K562 (cell line): Measurements from ENCODE around the gene GIT2. TPM values are rescaled to one million over a fixed set of nuclear protein-coding genes. Genes with fewer than 3 reads are reported as not detected.
A peak's percentile ranks its signal among the peaks of the same experiment; 100 is the strongest.

Experiments
- ATAC-seq: fragments of 200-7000 bp; cut with Tn5 transposase; 3 replicates; pipeline ENCODE4 v1.9.1; 2020; ENCODE audit warnings: moderate library complexity
- BruUV-seq: library from RNA; stranded (reverse); fragments of 400-500 nt; replicated peaks from 2 replicates; lab custom pipeline; 2021; lab: Mats Ljungman, UMichigan
- CTCF ChIA-PET: fragments of 300-600 bp; formaldehyde crosslinking; extraction: SDS; loops from one replicate; lab custom pipeline; 2021; ENCODE audit warnings: low intra/inter-chr PET ratio; lab: Yijun Ruan, JAX
- POLR2A ChIA-PET: fragments of 300-600, 350-650 bp; sonication (Branson Sonifier 250); formaldehyde crosslinking; extraction: SDS; loops from one replicate; lab custom pipeline; 2021; ENCODE audit warnings: antibody characterized with exemption, inconsistent platforms; lab: Yijun Ruan, JAX
- DNase-seq, 4 experiments: peaks; one replicate each; pipeline versions ENCODE4 v3.0.0 to v3.0.0-alpha.2; 2011 to 2018; ENCODE audit warnings: low spot score in 3 of 4, mixed read lengths in 3 of 4; ENCODE audit errors: extremely low read depth in 1 of 4
- FAIRE-seq: peaks from 2 replicates; lab custom pipeline; 2011; peaks lifted over from hg19 to GRCh38; lab: Jason Lieb, UNC
- H2AFZ ChIP-seq: 2 replicates; pipeline ENCODE4 v1.6.0; 2011; ENCODE audit warnings: low read depth, low read length, control low read depth, inconsistent platforms
- H3K27ac ChIP-seq: fragments of 200-600 bp; 3 replicates; pipeline ENCODE4 v1.8.0; 2011; ENCODE audit warnings: low read depth, mild to moderate bottlenecking, control low read depth, inconsistent platforms, low read length, moderate library complexity, mixed read lengths; ENCODE audit errors: extremely low read depth
- H3K27me3 ChIP-seq, 2 experiments: fragments of 300-600 bp in 1 of 2; 2 replicates in 1 of 2; 3 replicates in 1 of 2; pipeline versions ENCODE4 v1.6.0 to v1.8.0; 2011; ENCODE audit warnings: inconsistent platforms in 2 of 2, low read length in 2 of 2, mild to moderate bottlenecking in 1 of 2, mixed read lengths in 1 of 2, moderate library complexity in 1 of 2; ENCODE audit not compliant: control insufficient read depth in 2 of 2, insufficient read depth in 2 of 2
- H3K36me3 ChIP-seq: fragments of 300-600 bp; 3 replicates; pipeline ENCODE4 v1.8.0; 2011; ENCODE audit warnings: mild to moderate bottlenecking, low read length, inconsistent platforms; ENCODE audit not compliant: control insufficient read depth, insufficient read depth
- H3K4me1 ChIP-seq, 2 experiments: fragments of 200-600 bp in 1 of 2; replicated peaks in 1 of 2; 2 replicates in 1 of 2; 3 replicates in 1 of 2; pipeline versions ENCODE4 v1.5.1 to v1.8.0; 2011; ENCODE audit warnings: inconsistent platforms in 2 of 2, low read length in 2 of 2, mild to moderate bottlenecking in 1 of 2, mixed read lengths in 1 of 2, moderate library complexity in 1 of 2; ENCODE audit not compliant: control insufficient read depth in 2 of 2, insufficient read depth in 2 of 2
- H3K4me2 ChIP-seq: 2 replicates; pipeline ENCODE4 v1.6.1; 2011; ENCODE audit warnings: low read length, control low read depth, inconsistent platforms, mixed read lengths; ENCODE audit not compliant: insufficient read depth
- H3K4me3 ChIP-seq: fragments of 200-600 bp; sonication (generic), shearing (Covaris generic); 2 replicates; pipeline ENCODE4 v1.5.1; 2016; ENCODE audit warnings: control low read depth, inconsistent platforms
- H3K79me2 ChIP-seq: fragments of 200-600 bp; 3 replicates; pipeline ENCODE4 v1.8.0; 2011; ENCODE audit warnings: low read length, inconsistent platforms; ENCODE audit not compliant: control insufficient read depth, insufficient read depth
- H3K9ac ChIP-seq, 2 experiments: 2 replicates each; pipeline versions ENCODE4 v1.6.0 to v1.6.1; 2011; ENCODE audit warnings: low read depth in 2 of 2, low read length in 2 of 2, control low read depth in 1 of 2, inconsistent platforms in 1 of 2, mild to moderate bottlenecking in 1 of 2, mixed read lengths in 1 of 2; ENCODE audit not compliant: insufficient read depth in 1 of 2
- H3K9me1 ChIP-seq: one replicate; pipeline ENCODE4 v1.6.0; 2011; ENCODE audit warnings: inconsistent platforms, mild to moderate bottlenecking, low read length, moderate library complexity; ENCODE audit not compliant: control insufficient read depth, insufficient read depth
- H3K9me3 ChIP-seq: replicated peaks from 2 replicates; pipeline ENCODE4 v1.5.1; 2011; ENCODE audit warnings: low read depth, low read length, inconsistent platforms; ENCODE audit not compliant: control insufficient read depth, insufficient read depth
- H4K20me1 ChIP-seq: replicated peaks from 2 replicates; pipeline ENCODE4 v1.6.1; 2011; ENCODE audit warnings: low read length, inconsistent platforms, mixed read lengths; ENCODE audit not compliant: control insufficient read depth, insufficient read depth
- ELF4 ChIP-seq: fragments of 450-650 bp; formaldehyde crosslinking; IDR thresholded peaks from 2 replicates; pipeline ENCODE4 v1.4.0; 2022; ENCODE audit warnings: missing genetic modification characterization
- RFX1 ChIP-seq: fragments of 450-650 bp; IDR thresholded peaks from 2 replicates; pipeline ENCODE4 v1.6.1; 2016; ENCODE audit warnings: mild to moderate bottlenecking, moderate library complexity
- SNRNP70 ChIP-seq: fragments of 200-400 bp; formaldehyde crosslinking; optimal IDR thresholded peaks from 2 replicates; pipeline ENCODE3; 2017; ENCODE audit warnings: low read depth, low read length
- ZNF280A ChIP-seq: fragments of 450-650 bp; IDR thresholded peaks from 2 replicates; pipeline ENCODE4 v1.6.1; 2018; ENCODE audit warnings: mild to moderate bottlenecking, low read depth; ENCODE audit not compliant: partially characterized antibody
- WGBS: fragments of 100-300 bp; shearing (Covaris generic); methylation state at CpG from one replicate; pipeline ENCODE4 v1.1.6; 2016; ENCODE audit warnings: low coverage, mixed read lengths; ENCODE audit not compliant: insufficient coverage; ENCODE audit errors: missing lambda C conversion rate; 5-methylcytosine and 5-hydroxymethylcytosine counted together
- in situ Hi-C: fragments of 300-500 bp; cut with MboI; formaldehyde crosslinking; loops from 4 replicates; pipeline ENCODE4 v1.15.0; 2018; ENCODE audit warnings: inconsistent platforms, mixed read lengths
- intact Hi-C: fragments of 100-400 bp; cut with micrococcal nuclease; formaldehyde crosslinking; loops from 2 replicates; pipeline ENCODE4 v1.14.2; 2022
- polyA plus RNA-seq, 8 experiments: library from polyadenylated mRNA; depleted of rRNA in 4 of 8; stranded (reverse) in 5 of 8; unstranded in 3 of 8; fragments of >200 nt; fragmentation: Nextera tagmentation in 2 of 8; fragmentation: Illumina TruSeq in 1 of 8; extraction: Ambion mirVana in 2 of 8; extraction: Trizol in 1 of 8; gene quantifications; 2 replicates each; pipeline versions ENCODE4 v1.2.1 to v1.2.3, GENCODE V29; 2011 to 2014; ENCODE audit warnings: inconsistent platforms in 1 of 8, missing spikeins in 1 of 8
- total RNA-seq, 7 experiments: library from RNA; depleted of rRNA in 6 of 7; stranded (reverse); fragments of >200 nt in 6 of 7; fragmentation: Illumina TruSeq in 2 of 7; extraction: Trizol in 2 of 7; gene quantifications; 2 replicates each; pipeline versions ENCODE4 v1.2.1 to v1.2.3, GENCODE V29; 2011 to 2021; ENCODE audit warnings: low replicate concordance in 1 of 7

Gene GIT2
- total and polyA plus RNA-seq, 9 of the 15 experiments (the other 6 are each of a cell fraction or from before 2014, with no cell fraction given), result 4.0 to 30.4 (median 23.5) TPM

GRCh38 chr12:110029290-110029815 is 33.2 kb upstream of the GIT2 start:
- no TSS peak for BruUV-seq
- DNase-seq, result no peak
- Histone ChIP-seq H3K9me1 (no peaks in the 10 kb centered on the region), H3K79me2 (no peaks in the 10 kb centered on the region), H3K9ac (no peak overlapping the region), H3K4me3 (no peak overlapping the region), H3K9me3 (no peaks in the 10 kb centered on the region), H3K27me3 (no peaks in the 10 kb centered on the region), H3K4me2 (no peak overlapping the region), H4K20me1 (no peaks in the 10 kb centered on the region), H3K4me1 (no peaks in the 10 kb centered on the region), H3K36me3 (peaks cover 58% of the 10 kb centered on the region), H3K27ac (no peak overlapping the region), H2AFZ (no peak overlapping the region)
- intact Hi-C loops (no loop called here), in situ Hi-C loops (no loop called here)
- CTCF ChIA-PET, result no interaction called here
- TF ChIP-seq RFX1 (peak; percentile 31; the same call in 1 of the 2 replicates), ELF4 (CRISPR knock-in tag) (no peak)
- no peak for ATAC-seq
- 92% methylated on average over 2 of the region's 2 CpGs for WGBS
- FAIRE-seq, result peak; percentile 58
- POLR2A ChIA-PET, result interaction anchor here (0.6 to 0.7 kb wide), 2 partner anchors 50 to 77 kb away, joined by 3 to 4 read pairs; no protein-coding TSS in a partner anchor

- H3K4me3 ChIP-seq, result no peak overlapping the region
- H4K20me1 ChIP-seq, result no peaks in the 10 kb centered on the region
- in situ Hi-C loops, result no loop called here
- 86% methylated on average over 6 of the region's 6 CpGs for WGBS
- no peak overlapping the region for H3K9ac ChIP-seq
- intact Hi-C loops, result no loop called here
- no peak overlapping the region for H3K4me2 ChIP-seq
- H3K79me2 ChIP-seq, result no peaks in the 10 kb centered on the region
- no peaks in the 10 kb centered on the region for H3K27me3 ChIP-seq
- H3K9me1 ChIP-seq, result no peaks in the 10 kb centered on the region
- H3K27ac ChIP-seq, result no peak overlapping the region; the same call in 2 of the 3 replicates
- H2AFZ ChIP-seq, result no peak overlapping the region
- no peaks in the 10 kb centered on the region for H3K9me3 ChIP-seq
- peaks cover 58% of the 10 kb centered on the region for H3K36me3 ChIP-seq
- TF ChIP-seq SNRNP70 (no peak), ZNF280A (no peak)
- no TSS peak for BruUV-seq
- ChIA-PET POLR2A (interaction anchor here (0.6 to 0.8 kb wide), 3 partner anchors 9 to 32 kb away, joined by 3 to 5 read pairs (median 3); partner anchors contain the start of gene GIT2), CTCF (no interaction called here)
- ATAC-seq, result no peak
- FAIRE-seq, result no peak
- no peak for DNase-seq
- no peaks in the 10 kb centered on the region for H3K4me1 ChIP-seq
These were observed 32.2 kb upstream of the GIT2 start for GRCh38 chr12:110028323-110028722.
